Lung (tissue), 12 donors: ENCODE data around the gene POLR1G. TPM values are rescaled to one million over a fixed set of nuclear protein-coding genes. Genes with fewer than 3 reads are reported as not detected.

ENCODE experiments used
- ATAC-seq: fragments of 200-7000 bp; cut with Tn5 transposase; one replicate; pipeline ENCODE4 v1.9.1; 2020; ENCODE audit warnings: moderate number of reproducible peaks; ENCODE audit not compliant: insufficient read depth, low FRiP score
- DNase-seq, 3 donors: peaks; one replicate each; pipeline ENCODE4 v3.0.0-alpha.2; 2013 to 2017
- H3K27ac ChIP-seq, 2 donors: one replicate each; pipeline ENCODE4 v1.5.1; 2013; ENCODE audit warnings: mild to moderate bottlenecking in 2 of 2, moderate library complexity in 2 of 2, control low read depth in 1 of 2, inconsistent platforms in 1 of 2, low read depth in 1 of 2, low read length in 1 of 2
- H3K27me3 ChIP-seq, 3 donors: one replicate each; pipeline ENCODE4 v1.5.1; 2013; ENCODE audit warnings: low read length in 2 of 3; ENCODE audit not compliant: control insufficient read depth in 3 of 3, insufficient read depth in 3 of 3
- H3K36me3 ChIP-seq, 4 donors: one replicate each; pipeline ENCODE4 v1.5.1; 2013; ENCODE audit warnings: low read length in 4 of 4, mild to moderate bottlenecking in 1 of 4, moderate library complexity in 1 of 4; ENCODE audit not compliant: control insufficient read depth in 4 of 4, insufficient read depth in 4 of 4
- H3K4me1 ChIP-seq, 5 donors: one replicate each; pipeline ENCODE4 v1.5.1; 2013; ENCODE audit warnings: low read length in 5 of 5, mild to moderate bottlenecking in 2 of 5, moderate library complexity in 1 of 5; ENCODE audit not compliant: control insufficient read depth in 5 of 5, insufficient read depth in 5 of 5
- H3K4me3 ChIP-seq: one replicate; pipeline ENCODE4 v1.5.1; 2013; ENCODE audit warnings: mild to moderate bottlenecking, control low read depth, moderate library complexity
- H3K9ac ChIP-seq, 2 donors: one replicate each; pipeline ENCODE4 v1.5.1; 2013; ENCODE audit warnings: low read length in 2 of 2, control low read depth in 1 of 2; ENCODE audit not compliant: insufficient read depth in 1 of 2
- H3K9me3 ChIP-seq, 4 donors: one replicate each; pipeline ENCODE4 v1.5.1; 2013; ENCODE audit warnings: low read length in 3 of 4, mild to moderate bottlenecking in 1 of 4, moderate library complexity in 1 of 4; ENCODE audit not compliant: control insufficient read depth in 4 of 4, insufficient read depth in 3 of 4
- WGBS, 2 donors: extraction: QIAGEN DNeasy Blood & Tissue Kit; methylation state at CpG; one replicate each; pipeline ENCODE4 v1.1.7; 2013; 5-methylcytosine and 5-hydroxymethylcytosine counted together
- polyA plus RNA-seq, 2 donors: library from polyadenylated mRNA; stranded (reverse); fragments of 200-250 nt; gene quantifications; one replicate each; pipeline ENCODE4 v1.2.1, GENCODE V29; 2013
- total RNA-seq, 2 donors: library from RNA; depleted of rRNA in 1 of 2; stranded (reverse); fragments of >200 nt in 1 of 2; gene quantifications; one replicate each; pipeline ENCODE4 v1.2.1, GENCODE V29; 2014 to 2021
- TF ChIP-seq, protein P1 (sequence below): IDR thresholded peaks from 2 replicates; pipeline ENCODE4 v1.5.1; 2012; ENCODE audit warnings: mild to moderate bottlenecking; ENCODE audit errors: control extremely low read depth, extremely low read depth
- donor health status: control.
- donor health status: control.
- donor health status: Bipolar disorder and iron deficiency.
- donor health status: healthy.
- donor health status: DM: yes; HTN: yes; CAD: no.

Gene POLR1G
- total and polyA plus RNA-seq, 4 donors, result 3.6 to 8.3 (median 5.9) TPM

DNA sequence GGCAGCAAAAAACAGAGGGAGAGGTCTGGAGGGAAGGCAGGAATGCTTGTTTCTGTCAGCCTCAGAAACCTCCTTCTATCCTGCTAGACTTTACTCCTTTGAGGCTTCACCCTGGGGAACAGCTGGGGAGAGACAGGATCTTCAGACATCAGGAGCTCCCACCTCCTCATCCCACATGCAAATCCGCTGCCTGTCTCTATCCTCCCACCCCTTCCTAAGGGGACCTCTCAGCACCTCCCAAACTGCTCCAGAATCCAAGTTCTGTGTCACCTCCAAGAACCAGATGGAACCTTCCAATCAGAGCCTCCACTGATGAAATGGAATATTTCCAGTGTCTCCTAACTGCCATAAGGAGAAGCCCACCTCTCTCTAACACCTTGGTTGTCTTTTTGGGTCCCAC is 26.3 kb upstream of the POLR1G start:
- TF ChIP-seq, protein P1, sequence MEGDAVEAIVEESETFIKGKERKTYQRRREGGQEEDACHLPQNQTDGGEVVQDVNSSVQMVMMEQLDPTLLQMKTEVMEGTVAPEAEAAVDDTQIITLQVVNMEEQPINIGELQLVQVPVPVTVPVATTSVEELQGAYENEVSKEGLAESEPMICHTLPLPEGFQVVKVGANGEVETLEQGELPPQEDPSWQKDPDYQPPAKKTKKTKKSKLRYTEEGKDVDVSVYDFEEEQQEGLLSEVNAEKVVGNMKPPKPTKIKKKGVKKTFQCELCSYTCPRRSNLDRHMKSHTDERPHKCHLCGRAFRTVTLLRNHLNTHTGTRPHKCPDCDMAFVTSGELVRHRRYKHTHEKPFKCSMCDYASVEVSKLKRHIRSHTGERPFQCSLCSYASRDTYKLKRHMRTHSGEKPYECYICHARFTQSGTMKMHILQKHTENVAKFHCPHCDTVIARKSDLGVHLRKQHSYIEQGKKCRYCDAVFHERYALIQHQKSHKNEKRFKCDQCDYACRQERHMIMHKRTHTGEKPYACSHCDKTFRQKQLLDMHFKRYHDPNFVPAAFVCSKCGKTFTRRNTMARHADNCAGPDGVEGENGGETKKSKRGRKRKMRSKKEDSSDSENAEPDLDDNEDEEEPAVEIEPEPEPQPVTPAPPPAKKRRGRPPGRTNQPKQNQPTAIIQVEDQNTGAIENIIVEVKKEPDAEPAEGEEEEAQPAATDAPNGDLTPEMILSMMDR, result no peak
- Histone ChIP-seq H3K36me3 (peaks cover 0 to 4% (median 0%) of the 10 kb centered on the region in 4 donors), H3K27ac (no peak overlapping the region), H3K9me3 (no peaks in the 10 kb centered on the region), H3K9ac (no peak overlapping the region), H3K27me3 (peaks cover 0 to 5% (median 3%) of the 10 kb centered on the region in 3 donors), H3K4me3 (no peak overlapping the region), H3K4me1 (peaks cover 0 to 2% (median 0%) of the 10 kb centered on the region in 5 donors)
- DNase-seq (no peak), ATAC-seq (no peak)
- 94 to 100% methylated on average over 1 of the region's 1 CpG for WGBS, 2 donors

DNA sequence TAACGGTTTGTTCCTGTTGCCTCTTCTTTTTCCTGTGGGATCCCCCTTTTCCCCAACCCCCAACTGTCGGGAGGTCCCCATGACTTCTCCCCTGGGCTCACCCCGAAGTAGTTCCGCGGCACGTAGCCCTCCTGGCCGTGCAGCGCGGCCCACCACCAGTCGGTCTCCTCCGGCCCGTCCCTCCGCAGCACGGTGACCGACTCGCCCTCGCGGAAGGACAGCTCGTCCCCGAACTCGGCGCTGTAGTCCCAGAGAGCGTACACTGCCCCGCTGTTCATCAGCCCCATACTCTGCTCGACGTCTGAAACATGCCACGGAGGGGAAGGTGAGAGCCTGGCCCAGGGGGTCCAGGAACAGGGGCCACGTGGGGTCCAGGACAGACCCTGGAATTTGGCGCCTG is 24.0 kb upstream of the POLR1G start:
- no peak for ATAC-seq
- DNase-seq, result no peak

DNA sequence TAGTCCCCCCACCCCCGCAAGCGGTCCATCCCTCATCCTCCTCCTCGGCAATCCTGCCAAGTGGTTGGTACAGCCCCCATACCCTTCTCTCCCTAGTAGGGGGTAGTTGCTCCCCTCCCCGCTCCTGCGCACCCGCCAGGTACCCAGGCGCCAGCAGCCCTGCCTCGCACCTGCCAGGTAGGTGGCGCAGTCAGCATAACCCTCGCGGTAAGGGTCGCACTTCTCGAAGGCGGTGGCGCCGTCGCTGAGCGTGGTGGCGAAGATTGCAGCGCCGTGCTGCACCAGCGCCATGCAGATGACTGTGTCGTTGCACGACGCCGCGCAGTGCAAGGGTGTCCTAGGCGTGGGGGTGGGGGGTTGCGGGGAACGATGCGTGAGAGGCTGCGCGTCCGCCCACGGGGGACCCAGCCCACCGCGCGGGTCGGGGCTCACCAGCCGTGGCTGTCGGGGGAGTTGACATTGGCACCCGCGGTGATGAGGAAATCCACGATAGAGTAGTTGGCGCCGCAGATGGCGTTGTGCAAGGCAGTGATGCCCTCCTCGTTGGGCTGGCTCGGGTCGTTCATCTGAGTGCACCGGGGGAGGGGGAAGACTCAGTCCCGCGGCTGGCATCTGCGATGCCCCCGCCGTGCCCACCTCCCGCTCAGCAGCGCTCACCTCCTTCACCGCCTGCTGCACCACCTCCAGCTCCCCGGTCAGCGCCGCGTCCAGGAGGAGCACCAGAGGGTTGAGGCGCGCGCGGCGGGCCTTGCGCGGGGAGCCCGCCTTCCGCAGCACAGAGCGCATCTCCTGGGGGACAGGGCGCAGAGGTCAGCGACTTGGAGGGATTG is 20.8 kb upstream of the POLR1G start:
- TF ChIP-seq, protein P1, result no peak
- Histone ChIP-seq H3K9ac (no peak overlapping the region), H3K4me3 (no peak overlapping the region), H3K9me3 (no peaks in the 10 kb centered on the region), H3K27ac (no peak overlapping the region), H3K4me1 (peaks cover 0 to 8% (median 0%) of the 10 kb centered on the region in 5 donors), H3K36me3 (no peaks in the 10 kb centered on the region), H3K27me3 (peaks cover 0 to 23% (median 10%) of the 10 kb centered on the region in 3 donors)
- 9 to 12% methylated on average over 73 to 75 of the region's 75 CpGs for WGBS, 2 donors
- DNase-seq (no peak), ATAC-seq (peak; percentile 44)

More for the DNA sequence above, 24.0 kb upstream of the POLR1G start:
- peaks cover 0 to 8% (median 0%) of the 10 kb centered on the region in 5 donors for H3K4me1 ChIP-seq
- no peak overlapping the region for H3K4me3 ChIP-seq
- 88 to 89% methylated on average over 29 of the region's 29 CpGs for WGBS, 2 donors
- H3K9me3 ChIP-seq, result no peaks in the 10 kb centered on the region
- no peak overlapping the region for H3K27ac ChIP-seq
- TF ChIP-seq, protein P1, result no peak
- H3K9ac ChIP-seq, result no peak overlapping the region
- peaks cover 0 to 4% (median 0%) of the 10 kb centered on the region in 4 donors for H3K36me3 ChIP-seq
- peaks cover 0 to 20% (median 10%) of the 10 kb centered on the region in 3 donors for H3K27me3 ChIP-seq
